ENCODE results near the gene SYNDIG1L.

SYNDIG1L gene

GRCh38 chr14:74402401-74403251 is 23.4 kb downstream of the SYNDIG1L start:
- Histone ChIP-seq H3K9ac (ENCODE audit: low read depth, low read length, poor library complexity, severe bottlenecking) (peak overlapping the region; percentile 74), H3K4me2 (ENCODE audit: low read depth, low read length, poor library complexity, severe bottlenecking) (peak overlapping the region; percentile 94), H2AFZ (ENCODE audit: low read length) (peak overlapping the region; percentile 87; the same call in 1 of the 2 replicates), H3K36me3 (ENCODE audit: insufficient read depth, low read length) (no peaks in the 10 kb centered on the region), H3K9me3 (ENCODE audit: insufficient read depth, low read depth, low read length) (no peaks in the 10 kb centered on the region), H3K9me2 (replicated peaks; ENCODE audit: low read depth, low read length) (no peaks in the 10 kb centered on the region), H3K79me2 (ENCODE audit: insufficient read depth, low read length) (no peaks in the 10 kb centered on the region), H3F3A (ENCODE audit: low read depth) (no peaks in the 10 kb centered on the region), H3K4me3 (ENCODE audit: low read length, poor library complexity, severe bottlenecking) (peak overlapping the region; percentile 75), H4K20me1 (ENCODE audit: insufficient read depth, low read length, poor library complexity, severe bottlenecking) (no peaks in the 10 kb centered on the region), H3K27me3 (ENCODE audit: insufficient read depth, low read length, poor library complexity, severe bottlenecking) (no peaks in the 10 kb centered on the region), H3K4me1 (ENCODE audit: insufficient read depth, low read length, poor library complexity, severe bottlenecking) (peaks cover 25% of the 10 kb centered on the region)
- no peak for TF ChIP-seq EZH2phosphoT487 (IDR thresholded peaks at IDR 0.05; ENCODE audit: borderline replicate concordance)
- TF ChIP-seq, protein P1, sequence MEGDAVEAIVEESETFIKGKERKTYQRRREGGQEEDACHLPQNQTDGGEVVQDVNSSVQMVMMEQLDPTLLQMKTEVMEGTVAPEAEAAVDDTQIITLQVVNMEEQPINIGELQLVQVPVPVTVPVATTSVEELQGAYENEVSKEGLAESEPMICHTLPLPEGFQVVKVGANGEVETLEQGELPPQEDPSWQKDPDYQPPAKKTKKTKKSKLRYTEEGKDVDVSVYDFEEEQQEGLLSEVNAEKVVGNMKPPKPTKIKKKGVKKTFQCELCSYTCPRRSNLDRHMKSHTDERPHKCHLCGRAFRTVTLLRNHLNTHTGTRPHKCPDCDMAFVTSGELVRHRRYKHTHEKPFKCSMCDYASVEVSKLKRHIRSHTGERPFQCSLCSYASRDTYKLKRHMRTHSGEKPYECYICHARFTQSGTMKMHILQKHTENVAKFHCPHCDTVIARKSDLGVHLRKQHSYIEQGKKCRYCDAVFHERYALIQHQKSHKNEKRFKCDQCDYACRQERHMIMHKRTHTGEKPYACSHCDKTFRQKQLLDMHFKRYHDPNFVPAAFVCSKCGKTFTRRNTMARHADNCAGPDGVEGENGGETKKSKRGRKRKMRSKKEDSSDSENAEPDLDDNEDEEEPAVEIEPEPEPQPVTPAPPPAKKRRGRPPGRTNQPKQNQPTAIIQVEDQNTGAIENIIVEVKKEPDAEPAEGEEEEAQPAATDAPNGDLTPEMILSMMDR (conservative IDR thresholded peaks at IDR 0.05; ENCODE audit: low read length), result no peak

DNA sequence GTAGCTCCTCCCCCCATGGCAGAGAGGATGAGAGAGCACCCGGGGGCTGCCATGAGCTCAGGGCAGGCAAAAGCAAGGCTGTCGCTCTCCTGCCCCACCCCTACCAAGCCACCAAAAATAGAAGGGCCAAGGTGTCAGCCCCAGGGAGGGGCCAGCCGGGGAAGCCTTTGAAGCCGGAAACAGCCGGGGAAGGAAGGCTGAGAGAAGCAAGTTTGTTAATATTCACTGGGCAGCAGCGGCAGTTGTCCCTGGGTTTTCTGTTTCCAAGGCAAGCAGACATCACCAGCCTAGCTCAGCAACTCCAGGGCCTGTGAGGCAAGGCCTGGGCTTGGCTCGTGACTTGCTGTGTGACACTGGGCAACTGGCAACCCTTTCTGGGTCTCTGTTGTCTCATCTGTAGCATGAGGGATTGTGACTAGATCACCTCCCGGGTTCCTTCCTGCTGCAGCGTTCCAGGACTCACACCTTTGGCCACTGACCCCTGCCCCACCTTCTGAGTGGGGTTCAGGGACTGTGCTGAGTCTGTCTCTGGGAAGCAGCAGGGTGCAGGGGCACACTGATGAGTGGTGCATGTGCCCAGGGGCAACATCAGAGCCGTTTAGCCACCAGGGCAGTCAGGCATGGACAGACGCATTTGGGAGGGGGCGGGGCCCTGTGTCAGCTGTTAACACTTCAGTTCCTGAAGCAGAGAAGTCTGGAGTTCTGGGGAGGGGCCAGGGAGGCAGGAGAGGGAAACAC is 24.3 kb downstream of the SYNDIG1L start:
- Histone ChIP-seq H3K4me1 (ENCODE audit: insufficient read depth, low read length, poor library complexity, severe bottlenecking) (peaks cover 25% of the 10 kb centered on the region), H3K9me2 (replicated peaks; ENCODE audit: low read depth, low read length) (no peaks in the 10 kb centered on the region), H3K79me2 (ENCODE audit: insufficient read depth, low read length) (no peaks in the 10 kb centered on the region), H3F3A (ENCODE audit: low read depth) (no peaks in the 10 kb centered on the region), H2AFZ (ENCODE audit: low read length) (peak overlapping the region; percentile 87), H3K9me3 (ENCODE audit: insufficient read depth, low read depth, low read length) (no peaks in the 10 kb centered on the region), H3K27me3 (ENCODE audit: insufficient read depth, low read length, poor library complexity, severe bottlenecking) (no peaks in the 10 kb centered on the region), H4K20me1 (ENCODE audit: insufficient read depth, low read length, poor library complexity, severe bottlenecking) (no peaks in the 10 kb centered on the region), H3K9ac (ENCODE audit: low read depth, low read length, poor library complexity, severe bottlenecking) (peak overlapping the region; percentile 74), H3K36me3 (ENCODE audit: insufficient read depth, low read length) (no peaks in the 10 kb centered on the region), H3K4me2 (ENCODE audit: low read depth, low read length, poor library complexity, severe bottlenecking) (peak overlapping the region; percentile 94), H3K4me3 (ENCODE audit: low read length, poor library complexity, severe bottlenecking) (peak overlapping the region; percentile 75)
- TF ChIP-seq EZH2phosphoT487 (IDR thresholded peaks at IDR 0.05; ENCODE audit: borderline replicate concordance), result no peak
- TF ChIP-seq, protein P1 (conservative IDR thresholded peaks at IDR 0.05; ENCODE audit: low read length), result no peak

DNA sequence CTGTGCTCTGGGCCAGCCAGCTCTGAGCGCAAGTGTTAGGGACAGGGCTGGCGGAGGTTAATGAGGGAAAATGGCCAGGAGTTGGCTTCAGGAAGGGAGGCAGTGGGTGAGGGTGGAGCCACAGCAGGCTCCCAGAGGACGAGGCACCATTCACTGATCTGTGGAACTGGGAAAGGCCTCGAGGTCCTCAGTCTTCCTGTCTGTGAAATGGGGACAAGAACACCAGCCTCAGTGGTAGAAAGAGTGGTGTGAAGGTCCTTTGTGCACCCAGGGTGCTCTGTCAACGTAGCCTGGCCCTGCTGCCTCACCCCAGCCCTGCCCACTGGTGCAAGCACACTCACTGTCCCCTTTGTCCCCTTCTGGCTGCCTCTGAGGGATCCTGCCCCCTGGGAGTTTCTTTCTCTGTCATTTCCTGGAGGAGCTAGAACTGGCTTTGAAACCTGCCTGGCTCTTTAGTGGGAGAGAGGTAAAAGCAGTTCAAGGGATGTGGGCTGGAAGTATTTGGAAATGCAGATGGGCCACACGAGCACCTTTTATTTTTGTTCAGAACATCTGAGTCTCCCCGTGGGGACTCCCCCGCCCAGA is 25.0 kb downstream of the SYNDIG1L start:
- H3F3A ChIP-seq (ENCODE audit: low read depth), result no peaks in the 10 kb centered on the region
- peak overlapping the region; percentile 87 for H2AFZ ChIP-seq (ENCODE audit: low read length)
- no peaks in the 10 kb centered on the region for H3K36me3 ChIP-seq (ENCODE audit: insufficient read depth, low read length)
- peak overlapping the region; percentile 74 for H3K9ac ChIP-seq (ENCODE audit: low read depth, low read length, poor library complexity, severe bottlenecking)
- no peak for TF ChIP-seq EZH2phosphoT487 (IDR thresholded peaks at IDR 0.05; ENCODE audit: borderline replicate concordance)
- TF ChIP-seq, protein P1 (conservative IDR thresholded peaks at IDR 0.05; ENCODE audit: low read length), result no peak
- H4K20me1 ChIP-seq (ENCODE audit: insufficient read depth, low read length, poor library complexity, severe bottlenecking), result no peaks in the 10 kb centered on the region
- no peaks in the 10 kb centered on the region for H3K9me3 ChIP-seq (ENCODE audit: insufficient read depth, low read depth, low read length)
- H3K79me2 ChIP-seq (ENCODE audit: insufficient read depth, low read length), result no peaks in the 10 kb centered on the region
- H3K4me2 ChIP-seq (ENCODE audit: low read depth, low read length, poor library complexity, severe bottlenecking), result peak overlapping the region; percentile 94
- H3K4me3 ChIP-seq (ENCODE audit: low read length, poor library complexity, severe bottlenecking), result peak overlapping the region; percentile 75
- no peaks in the 10 kb centered on the region for H3K9me2 ChIP-seq (replicated peaks; ENCODE audit: low read depth, low read length)
- no peaks in the 10 kb centered on the region for H3K27me3 ChIP-seq (ENCODE audit: insufficient read depth, low read length, poor library complexity, severe bottlenecking)
- H3K4me1 ChIP-seq (ENCODE audit: insufficient read depth, low read length, poor library complexity, severe bottlenecking), result peaks cover 25% of the 10 kb centered on the region

Measured in Loucy (cell line).